Muscle of leg (tissue), 11 donors: ENCODE measurements around the gene COL20A1. TPM values are rescaled to one million over a fixed set of nuclear protein-coding genes. Genes with fewer than 3 reads are reported as not detected.

ENCODE experiments used
- DNase-seq: peaks from one replicate; pipeline ENCODE4 v3.0.0; 2013
- H3K27ac ChIP-seq: one replicate; pipeline ENCODE4 v1.5.1; 2013; ENCODE audit warnings: mild to moderate bottlenecking, low read length, control low read depth
- H3K27me3 ChIP-seq: one replicate; pipeline ENCODE4 v1.6.1; 2013; ENCODE audit warnings: low read length; ENCODE audit not compliant: control insufficient read depth, insufficient read depth
- H3K36me3 ChIP-seq: one replicate; pipeline ENCODE4 v1.6.1; 2013; ENCODE audit warnings: low read length; ENCODE audit not compliant: control insufficient read depth, insufficient read depth
- H3K4me1 ChIP-seq: one replicate; pipeline ENCODE4 v1.6.1; 2013; ENCODE audit warnings: low read length; ENCODE audit not compliant: control insufficient read depth, insufficient read depth
- H3K4me3 ChIP-seq: one replicate; pipeline ENCODE4 v1.5.1; 2013; ENCODE audit warnings: low read length, control low read depth
- H3K9me3 ChIP-seq: replicated peaks from 2 replicates; pipeline ENCODE4 v1.6.1; 2013; ENCODE audit warnings: low read depth, low read length; ENCODE audit not compliant: control insufficient read depth
- WGBS: methylation state at CpG from one replicate; pipeline ENCODE4 v1.1.5; 2013; ENCODE audit warnings: missing lambda C conversion rate; ENCODE audit not compliant: insufficient coverage; 5-methylcytosine and 5-hydroxymethylcytosine counted together
- polyA plus RNA-seq, 8 donors: library from polyadenylated mRNA; unstranded; fragments of 120-200 nt; gene quantifications; one replicate each; pipeline versions ENCODE4 v1.2.1 to v1.2.3, GENCODE V29; 2013; ENCODE audit warnings: inconsistent platforms in 1 of 8, low replicate concordance in 1 of 8; ENCODE audit not compliant: insufficient read length in 8 of 8, insufficient read depth in 1 of 8
- total RNA-seq: library from RNA; stranded (reverse); fragments of 120-200 nt; gene quantifications from one replicate; pipeline ENCODE4 v1.2.4, GENCODE V29; 2013

The COL20A1 gene
- total and polyA plus RNA-seq, 9 donors = 4.6 to 15.2 (median 9.3) TPM

- DNase-seq = no peak
- peaks cover 17% of the 10 kb centered on the region for H3K4me1 ChIP-seq
- no peaks in the 10 kb centered on the region for H3K9me3 ChIP-seq
- H3K36me3 ChIP-seq = no peaks in the 10 kb centered on the region
- peaks cover 36% of the 10 kb centered on the region for H3K27me3 ChIP-seq
- H3K27ac ChIP-seq = no peak overlapping the region
- H3K4me3 ChIP-seq = no peak overlapping the region
- 67% methylated on average over 23 of the region's 24 CpGs for WGBS
Measured at GRCh38 chr20:63369724-63370617, 77.0 kb downstream of the COL20A1 start.

- Histone ChIP-seq H3K4me3 (no peak overlapping the region), H3K4me1 (peaks cover 17% of the 10 kb centered on the region), H3K9me3 (no peaks in the 10 kb centered on the region), H3K27ac (no peak overlapping the region), H3K27me3 (peaks cover 36% of the 10 kb centered on the region), H3K36me3 (no peaks in the 10 kb centered on the region)
- WGBS = 46% methylated on average over 13 of the region's 21 CpGs
- no peak for DNase-seq
Measured at GRCh38 chr20:63370618-63371187, 77.7 kb downstream of the COL20A1 start.

- Histone ChIP-seq H3K36me3 (no peaks in the 10 kb centered on the region), H3K27me3 (peaks cover 39% of the 10 kb centered on the region), H3K4me1 (peaks cover 17% of the 10 kb centered on the region), H3K9me3 (no peaks in the 10 kb centered on the region), H3K4me3 (no peak overlapping the region), H3K27ac (no peak overlapping the region)
- 73% methylated on average over 16 of the region's 28 CpGs for WGBS
- DNase-seq = no peak
Measured at GRCh38 chr20:63371291-63371865, 78.4 kb downstream of the COL20A1 start.

GRCh38 chr20:63372971-63373885, 80.2 kb downstream of the COL20A1 start:
- H3K4me3 ChIP-seq = no peak overlapping the region
- DNase-seq = no peak
- H3K27me3 ChIP-seq = peaks cover 47% of the 10 kb centered on the region
- H3K27ac ChIP-seq = no peak overlapping the region
- peaks cover 24% of the 10 kb centered on the region for H3K4me1 ChIP-seq
- 57% methylated on average over 25 of the region's 34 CpGs for whole genome bisulfite sequencing
- H3K36me3 ChIP-seq = no peaks in the 10 kb centered on the region
- no peaks in the 10 kb centered on the region for H3K9me3 ChIP-seq

- 84% methylated on average over 11 of the region's 19 CpGs for WGBS
- no peak for DNase-seq
- no peak overlapping the region for H3K4me3 ChIP-seq
- H3K36me3 ChIP-seq = no peaks in the 10 kb centered on the region
- H3K9me3 ChIP-seq = no peaks in the 10 kb centered on the region
- peaks cover 53% of the 10 kb centered on the region for H3K27me3 ChIP-seq
- H3K27ac ChIP-seq = no peak overlapping the region
- peaks cover 21% of the 10 kb centered on the region for H3K4me1 ChIP-seq
Measured at GRCh38 chr20:63373996-63374395, 81.0 kb downstream of the COL20A1 start.

- H3K27ac ChIP-seq = no peak overlapping the region
- peaks cover 21% of the 10 kb centered on the region for H3K4me1 ChIP-seq
- no peak for DNase-seq
- no peaks in the 10 kb centered on the region for H3K36me3 ChIP-seq
- no peak overlapping the region for H3K4me3 ChIP-seq
- H3K9me3 ChIP-seq = no peaks in the 10 kb centered on the region
- H3K27me3 ChIP-seq = peaks cover 53% of the 10 kb centered on the region
- 55% methylated on average over 8 of the region's 12 CpGs for WGBS
Measured at GRCh38 chr20:63374504-63374903, 81.5 kb downstream of the COL20A1 start.

GRCh38 chr20:63375438-63375837, 82.5 kb downstream of the COL20A1 start:
- Histone ChIP-seq H3K4me3 (no peak overlapping the region), H3K4me1 (peaks cover 18% of the 10 kb centered on the region), H3K36me3 (no peaks in the 10 kb centered on the region), H3K9me3 (no peaks in the 10 kb centered on the region), H3K27ac (no peak overlapping the region), H3K27me3 (peaks cover 55% of the 10 kb centered on the region)
- WGBS = 75% methylated on average over 2 of the region's 3 CpGs
- no peak for DNase-seq

- H3K4me3 ChIP-seq = no peak overlapping the region
- no peak for DNase-seq
- WGBS = 47% methylated on average over 15 of the region's 31 CpGs
- H3K27me3 ChIP-seq = peaks cover 51% of the 10 kb centered on the region
- H3K27ac ChIP-seq = no peak overlapping the region
- H3K36me3 ChIP-seq = no peaks in the 10 kb centered on the region
- peaks cover 10% of the 10 kb centered on the region for H3K4me1 ChIP-seq
- no peaks in the 10 kb centered on the region for H3K9me3 ChIP-seq
Measured at GRCh38 chr20:63376283-63377250, 83.6 kb downstream of the COL20A1 start.
